Endothelial cell of umbilical vein (primary cell): Measurements from ENCODE around the gene PPM1E. TPM values are rescaled to one million over a fixed set of nuclear protein-coding genes. Genes with fewer than 3 reads are reported as not detected.

ENCODE experiments used
- BruUV-seq: library from RNA; stranded (reverse); fragments of 400-500 nt; replicated peaks from 2 replicates; lab custom pipeline; 2021; lab: Mats Ljungman, UMichigan
- CTCF ChIA-PET: fragments of 300-600, 350-600 bp; sonication (Branson Sonifier 250); formaldehyde crosslinking; loops from one replicate; lab custom pipeline; 2021; ENCODE audit warnings: antibody characterized with exemption, inconsistent platforms; lab: Charles Lee
- POLR2A ChIA-PET: fragments of 300-600, 350-600 bp; sonication (Branson Sonifier 250); formaldehyde crosslinking; loops from one replicate; lab custom pipeline; 2021; ENCODE audit warnings: antibody characterized with exemption, inconsistent platforms; lab: Charles Lee
- DNase-seq: peaks from one replicate; pipeline ENCODE4 v3.0.0-alpha.2; 2011; ENCODE audit warnings: low read depth, low spot score
- FAIRE-seq: peaks from 2 replicates; lab custom pipeline; 2011; peaks lifted over from hg19 to GRCh38; lab: Jason Lieb, UNC
- H2AFZ ChIP-seq: 2 replicates; pipeline ENCODE4 v1.6.0; 2012; ENCODE audit warnings: low read depth, low read length, control low read depth, inconsistent platforms
- H3K27ac ChIP-seq: 2 replicates; pipeline ENCODE4 v1.5.1; 2011; ENCODE audit warnings: low read depth, mild to moderate bottlenecking, control low read depth, low read length, moderate library complexity; ENCODE audit not compliant: insufficient read depth
- H3K27me3 ChIP-seq, 2 experiments: 2 replicates each; pipeline versions ENCODE4 v1.6.0 to v1.6.1; 2011; ENCODE audit warnings: low read length in 2 of 2, mixed read lengths in 1 of 2; ENCODE audit not compliant: control insufficient read depth in 2 of 2, insufficient read depth in 2 of 2
- H3K36me3 ChIP-seq, 2 experiments: 2 replicates in 1 of 2; 3 replicates in 1 of 2; pipeline ENCODE4 v1.5.1; 2011; ENCODE audit warnings: low read length in 2 of 2, mild to moderate bottlenecking in 1 of 2, moderate library complexity in 1 of 2; ENCODE audit not compliant: control insufficient read depth in 2 of 2, insufficient read depth in 2 of 2; ENCODE audit errors: extremely low read depth in 1 of 2
- H3K4me1 ChIP-seq: 3 replicates; pipeline ENCODE4 v1.5.1; 2011; ENCODE audit warnings: mild to moderate bottlenecking, low read length; ENCODE audit not compliant: control insufficient read depth, insufficient read depth; ENCODE audit errors: extremely low read depth
- H3K4me2 ChIP-seq: 2 replicates; pipeline ENCODE4 v1.6.1; 2011; ENCODE audit warnings: low read length, control low read depth, mixed read lengths; ENCODE audit not compliant: insufficient read depth
- H3K4me3 ChIP-seq, 3 experiments: fragments of 200-600 bp in 1 of 3; sonication (generic), shearing (Covaris generic) in 1 of 3; replicated peaks in 1 of 3; 2 replicates each; pipeline ENCODE4 v1.5.1; 2011 to 2016; ENCODE audit warnings: control low read depth in 3 of 3, low read length in 3 of 3, mild to moderate bottlenecking in 2 of 3, inconsistent platforms in 1 of 3, low read depth in 1 of 3, moderate library complexity in 1 of 3; ENCODE audit not compliant: insufficient read depth in 1 of 3
- H3K79me2 ChIP-seq: 2 replicates; pipeline ENCODE4 v1.6.0; 2012; ENCODE audit warnings: low read length, inconsistent platforms; ENCODE audit not compliant: control insufficient read depth, insufficient read depth
- H3K9ac ChIP-seq: replicated peaks from 2 replicates; pipeline ENCODE3; 2011; ENCODE audit warnings: low read length, control low read depth; ENCODE audit not compliant: insufficient read depth; ENCODE audit errors: extremely low read depth
- H3K9me1 ChIP-seq: replicated peaks from 3 replicates; pipeline ENCODE4 v1.6.0; 2011; ENCODE audit warnings: mild to moderate bottlenecking, low read length; ENCODE audit not compliant: control insufficient read depth, insufficient read depth; ENCODE audit errors: extremely low read depth
- H3K9me3 ChIP-seq: replicated peaks from 2 replicates; pipeline ENCODE4 v1.5.1; 2012; ENCODE audit warnings: low read length, inconsistent platforms; ENCODE audit not compliant: control insufficient read depth, insufficient read depth
- H4K20me1 ChIP-seq: replicated peaks from 2 replicates; pipeline ENCODE3; 2011; ENCODE audit warnings: mild to moderate bottlenecking, low read length; ENCODE audit not compliant: control insufficient read depth, insufficient read depth; ENCODE audit errors: extremely low read depth
- GATA2 ChIP-seq: IDR thresholded peaks from 2 replicates; pipeline ENCODE4 v1.7.0; 2011; ENCODE audit warnings: low read depth, mild to moderate bottlenecking, moderate library complexity, mixed read lengths, low read length; ENCODE audit not compliant: insufficient read length, insufficient read depth
- JUN ChIP-seq: IDR thresholded peaks from 2 replicates; pipeline ENCODE4 v1.6.1; 2011; ENCODE audit warnings: borderline replicate concordance, low read depth; ENCODE audit not compliant: insufficient read length, insufficient read depth
- POLR2A ChIP-seq: IDR thresholded peaks from 2 replicates; pipeline ENCODE4 v1.6.1; 2012; ENCODE audit warnings: low read depth, mild to moderate bottlenecking, control low read depth, low read length
- POLR2AphosphoS5 ChIP-seq: IDR thresholded peaks from 2 replicates; pipeline ENCODE4 v1.6.1; 2012; ENCODE audit warnings: low read depth, mild to moderate bottlenecking, control low read depth, low read length, moderate library complexity; ENCODE audit not compliant: insufficient read depth
- dilution Hi-C: fragments of 300-500 bp; cut with MboI; formaldehyde crosslinking; loops from one replicate; pipeline ENCODE4 v1.15.0; 2019; ENCODE audit warnings: low sequenced_read_pairs; ENCODE audit not compliant: extremely low pct_ligation_motif_present
- intact Hi-C: fragments of 100-400 bp; cut with micrococcal nuclease; formaldehyde crosslinking; loops from one replicate; pipeline ENCODE4 v1.10.0; 2022
- polyA plus RNA-seq, 4 experiments: library from polyadenylated mRNA; depleted of rRNA in 3 of 4; stranded (reverse) in 3 of 4; unstranded in 1 of 4; fragments of >200 nt; gene quantifications; 2 replicates each; pipeline versions ENCODE4 v1.2.1 to v1.2.3, GENCODE V29; 2011 to 2012; ENCODE audit warnings: missing spikeins in 1 of 4
- total RNA-seq: library from RNA; stranded (reverse); gene quantifications from 2 replicates; pipeline ENCODE4 v1.2.3, GENCODE V29; 2021
- TF ChIP-seq, protein P1 (sequence below): IDR thresholded peaks from 2 replicates; pipeline ENCODE4 v1.6.1; 2011; ENCODE audit not compliant: insufficient read depth, insufficient read length
- TF ChIP-seq, protein P2 (sequence below), 2 donors: IDR thresholded peaks; 1 replicate in 1 of 2; 2 replicates in 1 of 2; pipeline ENCODE4 v1.5.1; 2011; ENCODE audit warnings: low read length in 2 of 2, mild to moderate bottlenecking in 2 of 2, moderate library complexity in 2 of 2, control low read depth in 1 of 2, inconsistent platforms in 1 of 2, low read depth in 1 of 2; ENCODE audit not compliant: insufficient read depth in 1 of 2; ENCODE audit errors: extremely low read depth in 1 of 2

The PPM1E gene
- total and polyA plus RNA-seq, 2 donors (not counting 3 experiments of a cell fraction or from before 2014, with no cell fraction given), result 0.01 TPM; not detected in 1

DNA sequence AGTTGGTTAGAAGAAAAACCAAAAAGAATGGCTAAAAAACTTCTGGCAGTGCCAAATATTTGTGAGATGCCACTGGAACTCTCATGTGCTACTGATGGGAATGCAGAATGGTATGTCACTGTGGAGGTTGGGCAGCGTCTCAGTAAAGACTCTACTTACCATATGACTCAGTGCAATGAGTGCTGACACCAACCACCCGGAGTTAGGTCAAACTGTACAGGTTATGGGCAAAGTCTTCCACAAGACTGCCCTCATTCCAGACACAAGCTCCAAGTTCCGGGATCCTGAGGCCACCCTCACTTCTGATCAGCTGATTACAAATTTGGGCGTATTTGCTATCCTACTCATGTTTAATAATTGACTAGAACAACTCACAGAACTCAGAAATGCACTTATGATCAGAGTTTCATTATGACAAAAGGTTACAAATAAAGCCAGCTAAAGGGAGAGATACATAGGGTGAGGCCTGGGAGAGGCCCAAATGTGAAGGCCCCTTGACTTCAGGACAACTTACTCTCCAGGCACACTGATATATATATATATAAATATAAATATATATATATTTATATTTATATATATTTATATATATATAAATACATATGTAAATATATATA, 236.2 kb downstream of the PPM1E start:
- Histone ChIP-seq H3K27ac (no peak overlapping the region), H3K9me3 (no peaks in the 10 kb centered on the region), H3K9me1 (no peaks in the 10 kb centered on the region), H3K4me3 (no peak overlapping the region), H3K27me3 (no peaks in the 10 kb centered on the region), H3K4me1 (peaks cover 3% of the 10 kb centered on the region), H2AFZ (no peak overlapping the region), H3K79me2 (no peaks in the 10 kb centered on the region), H3K4me2 (no peak overlapping the region), H3K36me3 (peaks cover 3 to 4% of the 10 kb centered on the region in 2 experiments), H4K20me1 (no peaks in the 10 kb centered on the region), H3K9ac (no peak overlapping the region)
- BruUV-seq, result no TSS peak
- no peak for DNase-seq
- peak; percentile 24 for FAIRE-seq
- intact Hi-C loops, result no loop called here
- ChIA-PET POLR2A (no interaction called here), CTCF (interaction anchor here (0.8 to 2.3 kb wide), 4 partner anchors 10 to 473 kb away, joined by 3 to 7 read pairs (median 3); no protein-coding TSS in a partner anchor)
- dilution Hi-C loops, result no loop called here
- TF ChIP-seq GATA2 (no peak), POLR2A (no peak), JUN (no peak), POLR2AphosphoS5 (no peak)
- TF ChIP-seq, protein P1, sequence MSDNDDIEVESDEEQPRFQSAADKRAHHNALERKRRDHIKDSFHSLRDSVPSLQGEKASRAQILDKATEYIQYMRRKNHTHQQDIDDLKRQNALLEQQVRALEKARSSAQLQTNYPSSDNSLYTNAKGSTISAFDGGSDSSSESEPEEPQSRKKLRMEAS, result no peak
- TF ChIP-seq, protein P2, sequence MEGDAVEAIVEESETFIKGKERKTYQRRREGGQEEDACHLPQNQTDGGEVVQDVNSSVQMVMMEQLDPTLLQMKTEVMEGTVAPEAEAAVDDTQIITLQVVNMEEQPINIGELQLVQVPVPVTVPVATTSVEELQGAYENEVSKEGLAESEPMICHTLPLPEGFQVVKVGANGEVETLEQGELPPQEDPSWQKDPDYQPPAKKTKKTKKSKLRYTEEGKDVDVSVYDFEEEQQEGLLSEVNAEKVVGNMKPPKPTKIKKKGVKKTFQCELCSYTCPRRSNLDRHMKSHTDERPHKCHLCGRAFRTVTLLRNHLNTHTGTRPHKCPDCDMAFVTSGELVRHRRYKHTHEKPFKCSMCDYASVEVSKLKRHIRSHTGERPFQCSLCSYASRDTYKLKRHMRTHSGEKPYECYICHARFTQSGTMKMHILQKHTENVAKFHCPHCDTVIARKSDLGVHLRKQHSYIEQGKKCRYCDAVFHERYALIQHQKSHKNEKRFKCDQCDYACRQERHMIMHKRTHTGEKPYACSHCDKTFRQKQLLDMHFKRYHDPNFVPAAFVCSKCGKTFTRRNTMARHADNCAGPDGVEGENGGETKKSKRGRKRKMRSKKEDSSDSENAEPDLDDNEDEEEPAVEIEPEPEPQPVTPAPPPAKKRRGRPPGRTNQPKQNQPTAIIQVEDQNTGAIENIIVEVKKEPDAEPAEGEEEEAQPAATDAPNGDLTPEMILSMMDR (IDR thresholded peaks at IDR 0.05; ENCODE audit: extremely low read depth in 1 of 2, insufficient read depth in 1 of 2, low read depth in 1 of 2, low read length in 2 of 2), result no peak
